T-cell (primary cell): ENCODE results near the gene GPRC5C. TPM values are rescaled to one million over a fixed set of nuclear protein-coding genes. Genes with fewer than 3 reads are reported as not detected.

ENCODE experiments used
- ATAC-seq, 4 experiments: fragments of 200-7000 bp in 3 of 4; fragments of 150-1000 bp in 1 of 4; cut with Tn5 transposase; replicated peaks in 1 of 4; 1 replicate in 3 of 4; 2 replicates in 1 of 4; pipeline ENCODE4 v1.10.0; 2021; ENCODE audit warnings: moderate library complexity in 3 of 4, mild to moderate bottlenecking in 2 of 4, moderate number of reproducible peaks in 1 of 4
- CTCF ChIA-PET, 2 donors: fragments of 300-600 bp; sonication (Branson Sonifier 250); formaldehyde crosslinking; loops; one replicate each; lab custom pipeline; 2022; ENCODE audit warnings: antibody characterized with exemption in 2 of 2; lab: Charles Lee
- POLR2A ChIA-PET, 2 donors: fragments of 300-600 bp; sonication (Branson Sonifier 250); formaldehyde crosslinking; loops; one replicate each; lab custom pipeline; 2022; ENCODE audit warnings: antibody characterized with exemption in 2 of 2; lab: Charles Lee
- DNase-seq, 35 experiments: peaks; one replicate each; pipeline versions ENCODE4 v3.0.0 to v3.0.0-alpha.2; 2013 to 2023
- H3K27ac ChIP-seq: one replicate; pipeline ENCODE4 v1.5.1; 2013; ENCODE audit warnings: low read length
- H3K27me3 ChIP-seq, 2 experiments: replicated peaks in 1 of 2; 1 replicate in 1 of 2; 2 replicates in 1 of 2; pipeline versions ENCODE4 v1.6.1 to v1.7.0; 2013; ENCODE audit warnings: low read length in 1 of 2, mixed read lengths in 1 of 2; ENCODE audit not compliant: control insufficient read depth in 2 of 2, insufficient read depth in 2 of 2; ENCODE audit errors: extremely low read depth in 1 of 2
- H3K36me3 ChIP-seq, 2 donors: 1 replicate in 1 of 2; 2 replicates in 1 of 2; pipeline versions ENCODE4 v1.6.1 to v1.7.0; 2013; ENCODE audit warnings: low read length in 1 of 2; ENCODE audit not compliant: control insufficient read depth in 2 of 2, insufficient read depth in 1 of 2; ENCODE audit errors: extremely low read depth in 1 of 2
- H3K4me1 ChIP-seq, 2 experiments: 1 replicate in 1 of 2; 2 replicates in 1 of 2; pipeline versions ENCODE4 v1.6.1 to v1.7.0; 2013; ENCODE audit warnings: low read length in 2 of 2, mixed read lengths in 1 of 2; ENCODE audit not compliant: insufficient read depth in 2 of 2, control insufficient read depth in 1 of 2; ENCODE audit errors: extremely low read depth in 1 of 2
- H3K4me3 ChIP-seq, 2 donors: 1 replicate in 1 of 2; 2 replicates in 1 of 2; pipeline versions ENCODE4 v1.5.1 to v1.7.0; 2013; ENCODE audit warnings: mild to moderate bottlenecking in 2 of 2, low read length in 1 of 2, moderate library complexity in 1 of 2; ENCODE audit not compliant: control insufficient read depth in 1 of 2; ENCODE audit errors: extremely low read depth in 1 of 2
- H3K9me3 ChIP-seq: 2 replicates; pipeline ENCODE4 v1.7.0; 2013
- H3K27ac Mint-ChIP-seq, 2 donors: one replicate each; pipeline ENCODE4 v1.8.0; 2020 to 2021; ENCODE audit warnings: mild to moderate bottlenecking in 2 of 2, mixed read lengths in 2 of 2
- H3K27me3 Mint-ChIP-seq, 2 donors: one replicate each; pipeline ENCODE4 v1.8.0; 2021 to 2022; ENCODE audit warnings: mixed read lengths in 2 of 2
- H3K36me3 Mint-ChIP-seq: one replicate; pipeline ENCODE4 v1.8.0; 2021; ENCODE audit warnings: mixed read lengths
- H3K4me1 Mint-ChIP-seq, 3 donors: one replicate each; pipeline ENCODE4 v1.8.0; 2020 to 2022; ENCODE audit warnings: mixed read lengths in 3 of 3, mild to moderate bottlenecking in 1 of 3
- H3K4me3 Mint-ChIP-seq, 3 donors: one replicate each; pipeline ENCODE4 v1.8.0; 2020 to 2022; ENCODE audit warnings: mild to moderate bottlenecking in 3 of 3, mixed read lengths in 3 of 3, moderate library complexity in 3 of 3
- H3K9me3 Mint-ChIP-seq, 3 donors: one replicate each; pipeline ENCODE4 v1.8.0; 2020 to 2022; ENCODE audit warnings: mixed read lengths in 3 of 3
- WGBS: methylation state at CpG from one replicate; pipeline ENCODE4 v1.1.5; 2013; ENCODE audit warnings: missing lambda C conversion rate; ENCODE audit not compliant: insufficient coverage; 5-methylcytosine and 5-hydroxymethylcytosine counted together
- total RNA-seq, 35 experiments: library from RNA in 6 of 35; stranded (reverse) in 6 of 35; fragments of 120-200 nt in 1 of 35; gene quantifications; one replicate each; pipeline versions ENCODE4 v1.2.1 to v1.2.4 and lab custom pipeline; 2013 to 2026

Gene GPRC5C
- total RNA-seq, 5 donors from 2014 or later (not counting 1 experiment from before 2014, with no cell fraction given): 0.46 to 1.5 (median 0.55) TPM; not detected in 2

- CTCF ChIA-PET: interaction anchor here in 1 of 2 donors (0.6 kb wide), 1 partner anchor 30 kb away, joined by 4 read pairs; no protein-coding TSS in a partner anchor
Measured at GRCh38 chr17:74424117-74424516, 7.8 kb upstream of the GPRC5C start.

DNA sequence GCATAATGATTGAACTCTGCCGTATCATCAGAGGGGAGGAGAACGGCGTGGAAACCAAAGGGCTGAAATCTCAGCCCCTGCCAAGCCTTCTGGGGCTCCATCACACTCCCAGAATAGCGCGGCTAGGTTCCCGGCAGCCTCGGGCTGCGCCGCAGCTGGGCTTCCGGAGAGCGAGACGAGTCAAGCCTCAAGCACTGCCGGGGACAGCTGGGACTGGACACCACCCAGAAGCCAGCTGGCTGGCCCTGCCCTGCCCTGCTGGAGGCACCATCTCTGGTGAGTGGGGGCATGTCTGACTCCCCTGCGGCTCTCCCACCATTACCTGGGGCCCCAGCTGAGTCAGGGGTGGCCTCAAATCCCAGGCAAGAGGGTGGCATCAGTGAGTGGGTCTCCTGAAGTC is 7.2 kb upstream of the GPRC5C start:
- H3K9me3 Mint-ChIP-seq: no peaks in the 10 kb centered on the region
- H3K4me3 Mint-ChIP-seq: no peak overlapping the region
- H3K27me3 Mint-ChIP-seq: peaks cover 23 to 31% of the 10 kb centered on the region in 2 donors
- no peaks in the 10 kb centered on the region for H3K36me3 Mint-ChIP-seq
- Histone ChIP-seq H3K4me1 (no peaks in the 10 kb centered on the region), H3K27ac (no peak overlapping the region), H3K36me3 (no peaks in the 10 kb centered on the region), H3K4me3 (no peak overlapping the region), H3K27me3 (peaks cover 0 to 57% of the 10 kb centered on the region in 2 experiments), H3K9me3 (no peaks in the 10 kb centered on the region)
- H3K27ac Mint-ChIP-seq: no peak overlapping the region
- CTCF ChIA-PET: no interaction called here
- peaks cover 0 to 2% (median 0%) of the 10 kb centered on the region in 3 donors for H3K4me1 Mint-ChIP-seq
- 95% methylated on average over 13 of the region's 14 CpGs for WGBS
- POLR2A ChIA-PET: no interaction called here
- ATAC-seq (no peak), DNase-seq (no peak)

More at GRCh38 chr17:74424117-74424516, 7.8 kb upstream of the GPRC5C start:
- no peaks in the 10 kb centered on the region for H3K9me3 Mint-ChIP-seq
- H3K27me3 Mint-ChIP-seq: peaks cover 19 to 29% of the 10 kb centered on the region in 2 donors
- WGBS: 80% methylated on average over 1 of the region's 7 CpGs
- H3K4me1 ChIP-seq: no peaks in the 10 kb centered on the region
- POLR2A ChIA-PET: no interaction called here
- no peak overlapping the region for H3K4me3 Mint-ChIP-seq
- H3K4me3 ChIP-seq: no peak overlapping the region
- H3K36me3 ChIP-seq: no peaks in the 10 kb centered on the region
- DNase-seq (no peak), ATAC-seq (no peak)
- no peaks in the 10 kb centered on the region for H3K9me3 ChIP-seq
- H3K27me3 ChIP-seq: peaks cover 0 to 51% of the 10 kb centered on the region in 2 experiments
- no peaks in the 10 kb centered on the region for H3K4me1 Mint-ChIP-seq
- no peak overlapping the region for H3K27ac Mint-ChIP-seq
- no peak overlapping the region for H3K27ac ChIP-seq
- no peaks in the 10 kb centered on the region for H3K36me3 Mint-ChIP-seq

GRCh38 chr17:74426551-74427047 is 5.3 kb upstream of the GPRC5C start:
- Histone ChIP-seq H3K27me3 (peaks cover 4 to 71% of the 10 kb centered on the region in 2 experiments), H3K36me3 (no peaks in the 10 kb centered on the region), H3K9me3 (no peaks in the 10 kb centered on the region), H3K4me1 (peaks cover 0 to 14% of the 10 kb centered on the region in 2 experiments), H3K27ac (no peak overlapping the region), H3K4me3 (no peak overlapping the region)
- H3K4me3 Mint-ChIP-seq: no peak overlapping the region
- DNase-seq (no peak), ATAC-seq (no peak)
- peaks cover 27 to 46% of the 10 kb centered on the region in 2 donors for H3K27me3 Mint-ChIP-seq
- H3K4me1 Mint-ChIP-seq: peaks cover 0 to 14% (median 12%) of the 10 kb centered on the region in 3 donors
- no peak overlapping the region for H3K27ac Mint-ChIP-seq
- ChIA-PET POLR2A (no interaction called here), CTCF (no interaction called here)
- no peaks in the 10 kb centered on the region for H3K9me3 Mint-ChIP-seq
- H3K36me3 Mint-ChIP-seq: no peaks in the 10 kb centered on the region
- 84% methylated on average over 7 of the region's 9 CpGs for WGBS

- CTCF ChIA-PET: no interaction called here
- H3K27me3 Mint-ChIP-seq: peaks cover 27 to 51% of the 10 kb centered on the region in 2 donors
- H3K4me3 Mint-ChIP-seq: no peak overlapping the region
- H3K4me1 Mint-ChIP-seq: peaks cover 0 to 19% (median 15%) of the 10 kb centered on the region in 3 donors
- no peak for ATAC-seq
- Histone ChIP-seq H3K27me3 (peaks cover 4 to 74% of the 10 kb centered on the region in 2 experiments), H3K36me3 (no peaks in the 10 kb centered on the region), H3K9me3 (no peaks in the 10 kb centered on the region), H3K4me1 (peaks cover 0 to 19% of the 10 kb centered on the region in 2 experiments), H3K27ac (no peak overlapping the region), H3K4me3 (no peak overlapping the region)
- 79% methylated on average over 5 of the region's 10 CpGs for WGBS
- POLR2A ChIA-PET: no interaction called here
- no peak overlapping the region for H3K27ac Mint-ChIP-seq
- no peaks in the 10 kb centered on the region for H3K9me3 Mint-ChIP-seq
- no peak for DNase-seq
- H3K36me3 Mint-ChIP-seq: no peaks in the 10 kb centered on the region
Measured at GRCh38 chr17:74427048-74427762, 4.7 kb upstream of the GPRC5C start.

DNA sequence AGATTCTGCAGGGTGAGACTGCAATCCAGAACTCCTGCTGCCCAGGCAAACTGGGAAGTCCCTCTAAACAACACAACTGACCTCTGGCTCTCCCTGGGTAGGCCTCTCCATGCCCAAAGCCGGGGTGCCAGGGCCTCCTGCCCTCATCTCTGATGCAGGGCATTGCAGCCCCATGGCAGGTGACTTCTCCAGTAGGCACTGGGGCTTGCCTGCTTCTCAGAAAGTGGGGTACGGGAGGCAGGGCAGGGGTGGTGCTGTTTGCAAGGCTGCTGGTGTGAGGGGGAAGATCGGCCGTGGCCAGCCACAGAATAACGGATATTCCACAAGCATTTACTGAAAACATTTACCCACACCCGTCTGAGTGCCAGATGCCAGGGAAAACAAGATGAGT is 4.1 kb upstream of the GPRC5C start:
- no peak overlapping the region for H3K27ac Mint-ChIP-seq
- POLR2A ChIA-PET: no interaction called here

DNA sequence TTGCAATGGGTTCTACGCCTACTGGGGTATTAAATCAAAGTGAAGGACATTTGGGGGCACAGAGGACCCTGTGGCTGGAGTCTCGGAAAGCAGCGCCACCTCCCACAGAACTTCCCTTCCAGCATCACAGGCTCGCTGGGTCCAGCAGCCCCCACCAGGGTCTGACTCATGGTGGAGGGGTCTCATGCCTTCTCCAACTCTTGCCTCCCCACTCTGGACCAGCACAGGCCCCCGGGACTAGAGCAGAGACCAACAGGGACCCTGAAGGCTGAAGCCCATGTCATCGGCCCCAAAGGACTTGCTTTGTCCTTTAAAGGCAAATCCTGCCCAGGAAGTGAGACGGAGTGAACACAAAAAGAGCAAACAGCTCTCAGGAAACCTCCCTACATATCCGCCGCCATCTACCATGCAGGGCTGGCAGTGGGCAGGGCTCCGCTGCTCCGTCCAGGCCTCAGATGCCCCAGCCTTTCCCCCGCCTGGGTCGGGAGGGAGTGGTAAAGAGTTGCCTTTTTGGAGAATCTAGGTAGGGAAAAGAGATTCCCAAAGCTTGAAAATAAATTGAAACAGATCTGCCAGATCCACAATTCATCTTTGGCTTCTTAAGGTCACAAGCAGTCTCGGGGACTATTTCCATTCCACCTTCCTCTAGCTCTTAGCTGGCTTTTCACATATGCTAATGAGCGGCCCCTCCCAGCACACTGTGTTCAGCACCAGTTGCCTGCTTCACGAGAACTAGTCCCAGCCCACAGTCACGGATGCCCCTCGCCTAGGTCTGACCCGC is 2.1 kb upstream of the GPRC5C start:
- H3K4me1 Mint-ChIP-seq: peaks cover 0 to 19% (median 15%) of the 10 kb centered on the region in 3 donors
- ChIA-PET POLR2A (no interaction called here), CTCF (no interaction called here)
- peak overlapping the region in 1 of 2 donors; percentile 19 for H3K27ac Mint-ChIP-seq
- Histone ChIP-seq H3K27me3 (peaks cover 4 to 82% of the 10 kb centered on the region in 2 experiments), H3K4me1 (peaks cover 0 to 25% of the 10 kb centered on the region in 2 experiments), H3K36me3 (no peaks in the 10 kb centered on the region), H3K4me3 (no peak overlapping the region), H3K27ac (no peak overlapping the region), H3K9me3 (no peaks in the 10 kb centered on the region)
- peaks cover 34 to 61% of the 10 kb centered on the region in 2 donors for H3K27me3 Mint-ChIP-seq
- DNase-seq: no peak
- H3K9me3 Mint-ChIP-seq: no peaks in the 10 kb centered on the region
- H3K4me3 Mint-ChIP-seq: peak overlapping the region in 2 of 3 donors; percentile 24 to 62
- ATAC-seq: no peak
- no peaks in the 10 kb centered on the region for H3K36me3 Mint-ChIP-seq
- WGBS: 43% methylated on average over 7 of the region's 19 CpGs

More for the DNA sequence above, 4.1 kb upstream of the GPRC5C start:
- Mint-ChIP-seq H3K4me3 (no peak overlapping the region), H3K27me3 (peaks cover 27 to 48% of the 10 kb centered on the region in 2 donors), H3K9me3 (no peaks in the 10 kb centered on the region), H3K4me1 (peaks cover 0 to 19% (median 15%) of the 10 kb centered on the region in 3 donors), H3K36me3 (no peaks in the 10 kb centered on the region)
- Histone ChIP-seq H3K36me3 (no peaks in the 10 kb centered on the region), H3K4me3 (no peak overlapping the region), H3K4me1 (peaks cover 0 to 24% of the 10 kb centered on the region in 2 experiments), H3K27ac (no peak overlapping the region), H3K9me3 (no peaks in the 10 kb centered on the region), H3K27me3 (peaks cover 4 to 77% of the 10 kb centered on the region in 2 experiments)
- ATAC-seq (no peak), DNase-seq (no peak)
- CTCF ChIA-PET: no interaction called here
- no CpG with 5 or more reads among the region's 6 CpGs for WGBS
